Activated CD4-positive, CD25-positive, alpha-beta regulatory T cell (primary cell): ENCODE measurements around the gene GDF2.

ENCODE experiments used
- DNase-seq, 4 experiments: peaks; one replicate each; lab custom pipeline; 2025; lab: John Stamatoyannopoulos, UW

The GDF2 gene

DNA sequence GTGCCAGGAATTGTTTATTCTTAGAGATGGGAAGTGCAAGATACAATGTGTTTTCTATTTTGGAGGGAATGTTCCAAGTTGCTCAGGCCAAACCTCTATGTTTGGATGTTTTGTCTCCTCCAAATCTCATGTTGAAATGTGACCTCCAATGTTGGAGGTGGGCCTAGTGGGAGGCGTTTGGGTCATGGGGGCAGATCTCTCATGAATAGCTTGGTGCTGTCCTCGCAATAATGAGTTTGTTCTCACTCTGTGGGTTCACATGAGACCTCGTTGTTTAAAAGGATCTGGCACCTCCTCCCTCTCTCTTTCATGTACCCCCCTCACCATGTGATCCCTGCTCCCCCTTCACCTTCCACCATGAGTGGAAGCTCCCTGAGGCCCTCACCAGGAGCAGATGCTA lies 30.6 kb upstream of the GDF2 start:
- DNase-seq = no peak

GRCh38 chr10:47294057-47294456 lies 28.2 kb upstream of the GDF2 start:
- no peak for DNase-seq

DNA sequence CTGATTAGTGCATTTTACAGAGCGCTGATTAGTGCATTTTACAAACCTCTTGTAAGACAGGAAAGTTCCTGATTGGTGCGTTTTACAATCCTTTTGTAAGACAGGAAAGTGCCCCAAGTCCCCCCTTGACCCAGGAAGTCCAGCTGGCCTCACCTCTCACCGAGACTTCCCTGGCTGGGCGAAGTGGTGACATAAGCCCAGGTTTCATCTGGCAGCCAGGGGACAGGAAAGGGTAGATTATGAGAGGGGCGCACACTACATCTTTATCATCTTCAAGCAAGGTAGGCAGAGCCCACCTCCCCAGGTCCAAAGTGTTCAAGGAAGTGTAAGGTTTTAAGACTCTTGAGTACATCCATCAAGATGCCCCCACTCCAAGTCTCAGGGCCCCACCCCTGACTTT lies 27.8 kb upstream of the GDF2 start:
- no peak for DNase-seq

GRCh38 chr10:47295411-47295810 lies 26.8 kb upstream of the GDF2 start:
- no peak for DNase-seq

DNA sequence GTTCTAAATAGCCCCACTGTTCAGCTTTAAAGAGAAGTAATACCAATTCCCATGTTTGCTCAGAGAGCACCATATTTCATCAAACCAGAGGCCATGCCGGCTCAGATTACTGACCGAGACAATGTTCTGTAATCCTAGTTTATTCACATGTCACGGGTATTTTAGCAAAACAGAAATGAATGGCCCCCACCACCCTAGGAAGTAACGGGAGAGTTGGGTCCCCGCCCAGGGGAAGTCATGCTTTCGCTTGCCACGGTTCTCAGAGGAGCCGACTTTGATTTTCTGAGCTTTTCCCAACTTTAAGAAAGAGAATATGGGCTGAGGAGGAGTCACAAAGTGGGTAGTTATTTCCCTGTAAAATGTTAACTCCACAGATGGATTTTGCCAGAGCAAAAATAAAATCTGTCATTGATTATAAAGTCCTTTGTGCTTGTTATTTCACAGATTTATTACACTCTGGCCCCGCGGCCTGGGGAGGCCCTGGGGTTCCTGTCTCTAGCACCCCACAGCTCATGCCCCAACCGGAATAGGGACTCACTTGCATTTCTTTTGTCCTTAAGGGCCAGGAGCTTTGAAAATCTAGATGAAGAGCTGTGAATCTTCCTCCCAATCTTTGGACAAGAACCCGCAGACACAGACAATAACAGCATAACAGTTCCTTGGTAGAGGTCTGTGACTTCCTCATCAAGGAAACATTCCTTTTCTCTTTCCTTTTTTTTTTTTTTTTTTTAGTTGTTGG lies 25.9 kb upstream of the GDF2 start:
- no peak for DNase-seq

DNA sequence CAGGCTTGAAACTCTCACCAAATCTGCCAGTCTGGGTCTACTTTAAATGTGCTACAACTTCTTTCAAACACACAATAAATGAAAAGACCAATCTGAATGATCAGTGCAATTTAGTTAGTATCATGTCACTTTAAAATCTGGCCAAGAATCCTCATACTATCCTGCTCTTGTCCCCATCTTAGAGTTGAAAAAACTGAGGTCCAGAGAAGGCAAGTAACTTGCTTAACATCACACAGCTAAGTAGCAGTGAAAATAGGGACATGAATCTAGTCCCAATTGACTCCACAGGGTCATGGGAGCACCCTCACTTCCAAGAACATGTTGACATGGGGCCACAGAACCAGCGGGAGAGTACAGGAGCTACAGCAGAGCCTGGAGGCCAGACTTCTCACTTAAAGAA lies 25.3 kb upstream of the GDF2 start:
- DNase-seq = no peak

DNA sequence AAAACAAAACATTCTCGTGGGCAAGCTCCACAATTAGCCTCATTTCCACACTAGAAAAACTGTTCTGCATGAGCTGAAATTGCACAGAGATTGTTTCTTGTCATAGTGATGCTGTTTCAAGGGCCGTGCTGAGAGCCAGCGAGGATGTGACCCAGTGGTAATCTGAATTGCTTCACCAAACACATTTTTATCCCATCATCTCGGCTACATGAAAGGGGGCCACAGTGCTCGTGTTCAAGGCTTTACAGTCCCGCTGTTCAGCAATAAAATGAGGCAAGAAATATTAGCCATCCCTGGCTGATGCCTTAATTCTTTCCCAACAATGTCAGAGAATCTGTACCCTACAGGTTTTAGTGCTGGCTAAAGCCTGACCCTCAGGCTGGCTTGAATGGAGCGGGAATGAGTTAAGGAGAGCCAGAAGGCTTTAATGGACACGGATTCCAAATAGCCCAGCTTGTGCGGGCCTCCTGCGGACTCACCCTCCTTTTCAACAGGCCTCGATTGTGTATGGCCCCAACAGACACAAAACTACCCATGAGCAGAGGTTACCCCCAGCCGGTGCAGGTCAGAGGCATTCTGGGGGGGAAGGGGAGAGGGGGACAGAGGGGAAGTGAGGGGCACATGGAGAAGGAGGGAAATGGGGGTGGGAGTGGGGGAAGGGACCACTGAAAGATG lies 24.3 kb upstream of the GDF2 start:
- no peak for DNase-seq

DNA sequence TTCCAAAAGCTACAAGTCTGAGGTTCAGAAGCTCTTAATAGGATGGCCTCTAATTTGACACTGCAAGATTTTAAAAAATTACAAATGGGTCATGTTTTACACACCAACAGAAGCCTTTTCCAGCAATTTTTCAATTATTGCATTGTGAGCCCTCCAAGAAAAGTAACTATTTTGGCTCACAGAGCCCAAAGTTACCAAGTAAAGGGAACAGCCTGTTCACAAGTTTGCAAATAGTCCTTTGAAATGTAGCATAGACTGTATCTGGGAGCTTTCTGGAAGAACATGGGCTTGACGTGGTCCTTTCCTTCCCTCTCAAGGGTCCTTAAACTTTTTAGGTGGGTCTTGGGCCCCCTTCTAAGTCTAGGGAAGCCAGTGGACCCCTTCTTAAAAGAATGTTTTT lies 23.5 kb upstream of the GDF2 start:
- no peak for DNase-seq

DNA sequence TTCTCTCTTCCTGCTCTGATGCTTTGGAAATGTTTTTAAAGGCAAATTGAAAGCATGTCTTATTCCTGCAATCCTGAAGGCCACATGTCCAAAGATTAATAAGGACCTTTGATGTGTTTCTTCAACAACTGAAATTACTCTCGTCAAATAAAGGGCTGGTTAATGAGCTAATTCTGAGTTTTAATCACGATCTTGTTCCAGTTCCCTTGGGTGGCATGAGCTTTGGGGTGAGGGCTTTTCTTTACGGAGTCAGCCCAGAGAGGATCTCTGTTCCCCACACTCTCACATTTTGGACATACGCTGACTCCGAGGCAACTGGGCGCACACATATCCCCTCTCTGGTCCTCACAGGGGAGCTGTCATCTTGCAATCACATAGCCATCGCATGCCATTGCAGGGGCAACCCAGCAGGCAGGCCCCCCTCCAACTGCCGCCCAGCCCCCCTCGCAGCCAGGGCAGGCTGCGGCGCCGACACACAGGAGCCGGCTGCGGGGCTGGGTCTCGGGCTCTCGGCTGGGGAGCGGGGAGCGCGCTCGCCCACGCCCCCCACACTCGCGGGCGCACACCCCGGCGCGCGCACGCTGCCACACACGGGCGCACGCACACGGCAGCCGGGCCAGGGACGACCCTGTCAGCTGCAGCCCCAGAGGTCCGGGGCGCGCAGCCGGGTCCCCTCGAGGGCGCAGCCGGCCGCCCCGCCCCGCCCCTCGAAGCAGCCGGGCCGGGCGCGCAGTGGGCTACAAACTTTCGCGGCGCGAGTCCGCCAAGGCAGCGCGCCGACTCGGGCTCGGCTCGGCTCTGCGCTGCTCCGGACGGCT lies 22.4 kb upstream of the GDF2 start, which contains the start of gene GDF10:
TSS of gene GDF10 (plus strand) at position 587 of the 818 bp plus-strand sequence. CDS start 455 bp downstream, outside the sequence.
- DNase-seq = no peak

- DNase-seq = no peak
Observed at GRCh38 chr10:47300429-47300931, 21.8 kb upstream of the GDF2 start.

GRCh38 chr10:47301833-47302232 lies 20.4 kb upstream of the GDF2 start:
- no peak for DNase-seq

DNA sequence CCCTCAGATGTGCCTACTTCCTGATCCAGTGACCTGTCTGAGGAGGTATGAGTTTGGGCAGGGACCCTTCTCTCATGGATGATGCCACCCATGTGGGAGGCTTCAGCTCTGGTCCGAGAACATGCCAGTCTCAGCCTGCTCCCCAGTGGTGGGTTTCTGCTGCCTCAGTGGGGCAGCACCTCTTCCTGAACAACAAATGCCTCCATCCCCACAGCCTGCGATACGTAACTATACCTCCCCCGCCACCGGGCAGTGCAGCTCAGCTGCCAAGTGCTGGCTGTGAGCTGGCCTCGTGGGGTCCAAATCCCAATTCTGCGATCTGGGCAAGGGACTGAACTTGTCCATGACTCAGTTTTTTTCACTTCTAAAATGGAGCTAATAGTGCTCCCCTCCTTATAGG lies 19.1 kb upstream of the GDF2 start:
- DNase-seq = no peak

- DNase-seq = no peak
Observed at GRCh38 chr10:47303866-47304265, 18.4 kb upstream of the GDF2 start.

DNA sequence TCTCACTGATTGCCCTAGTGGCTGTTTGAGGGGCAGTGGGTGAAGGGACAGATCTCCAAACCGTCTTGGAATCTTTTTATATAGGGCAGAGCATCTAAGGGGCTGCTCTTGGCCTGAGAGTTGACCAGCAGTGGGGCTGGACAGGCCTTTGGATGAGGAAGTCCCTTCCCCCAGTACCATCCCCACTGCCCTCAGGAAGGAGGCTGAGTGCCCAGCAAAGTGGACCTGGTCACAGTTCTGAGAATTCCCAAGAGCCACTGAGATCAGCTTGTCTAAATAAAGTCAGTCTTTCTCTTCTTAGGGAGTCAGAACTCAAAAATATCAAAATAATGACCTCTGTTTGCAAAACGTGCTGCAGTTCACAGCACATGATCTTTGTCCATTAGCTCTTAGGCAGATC lies 16.7 kb upstream of the GDF2 start:
- DNase-seq = no peak

DNA sequence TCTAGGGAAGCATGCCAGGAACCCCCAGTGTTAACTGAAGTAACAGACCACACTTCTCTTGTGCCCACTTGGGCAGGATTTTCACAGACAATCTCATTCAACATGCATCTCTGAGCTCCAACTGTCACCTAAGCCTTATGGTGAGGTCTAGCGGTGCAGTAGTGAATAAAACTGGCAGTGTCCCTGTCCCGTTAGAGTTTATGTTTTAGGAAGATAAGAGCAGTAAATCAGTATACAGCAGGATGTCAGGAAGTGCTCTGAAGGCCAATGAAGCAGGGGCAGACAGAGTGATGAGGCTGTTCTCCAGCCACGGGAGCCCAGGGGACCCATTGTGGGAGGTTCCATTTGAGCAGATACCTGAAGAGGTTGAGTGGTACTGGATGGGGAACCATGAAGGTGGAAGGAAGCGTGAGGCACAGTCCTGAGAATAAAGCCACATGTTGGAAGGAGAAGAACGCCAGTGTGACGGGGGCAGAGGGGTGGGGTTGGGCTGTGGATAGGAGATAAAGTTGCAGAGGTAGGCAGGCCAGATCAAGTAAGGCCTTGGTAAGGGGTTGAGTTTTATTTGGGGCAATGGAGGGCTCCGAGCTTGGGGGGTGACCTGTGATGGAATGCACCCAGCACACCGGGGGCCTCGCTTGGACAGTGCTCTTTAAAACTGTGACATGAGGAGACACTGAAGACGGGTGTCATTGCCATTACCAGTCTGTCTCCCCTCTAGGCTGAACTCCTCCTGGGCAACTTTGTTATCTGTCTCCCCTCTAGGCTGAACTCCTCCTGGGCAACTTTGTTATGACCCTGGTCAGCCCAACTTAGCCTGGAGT lies 15.7 kb upstream of the GDF2 start:
- DNase-seq = no peak

GRCh38 chr10:47307381-47307780 lies 14.9 kb upstream of the GDF2 start:
- DNase-seq = no peak

GRCh38 chr10:47308775-47309174 lies 13.5 kb upstream of the GDF2 start:
- no peak for DNase-seq

- DNase-seq = no peak
Observed at GRCh38 chr10:47309408-47310089, 12.7 kb upstream of the GDF2 start.

- DNase-seq = no peak
Observed at GRCh38 chr10:47310090-47310505, 12.2 kb upstream of the GDF2 start.

DNA sequence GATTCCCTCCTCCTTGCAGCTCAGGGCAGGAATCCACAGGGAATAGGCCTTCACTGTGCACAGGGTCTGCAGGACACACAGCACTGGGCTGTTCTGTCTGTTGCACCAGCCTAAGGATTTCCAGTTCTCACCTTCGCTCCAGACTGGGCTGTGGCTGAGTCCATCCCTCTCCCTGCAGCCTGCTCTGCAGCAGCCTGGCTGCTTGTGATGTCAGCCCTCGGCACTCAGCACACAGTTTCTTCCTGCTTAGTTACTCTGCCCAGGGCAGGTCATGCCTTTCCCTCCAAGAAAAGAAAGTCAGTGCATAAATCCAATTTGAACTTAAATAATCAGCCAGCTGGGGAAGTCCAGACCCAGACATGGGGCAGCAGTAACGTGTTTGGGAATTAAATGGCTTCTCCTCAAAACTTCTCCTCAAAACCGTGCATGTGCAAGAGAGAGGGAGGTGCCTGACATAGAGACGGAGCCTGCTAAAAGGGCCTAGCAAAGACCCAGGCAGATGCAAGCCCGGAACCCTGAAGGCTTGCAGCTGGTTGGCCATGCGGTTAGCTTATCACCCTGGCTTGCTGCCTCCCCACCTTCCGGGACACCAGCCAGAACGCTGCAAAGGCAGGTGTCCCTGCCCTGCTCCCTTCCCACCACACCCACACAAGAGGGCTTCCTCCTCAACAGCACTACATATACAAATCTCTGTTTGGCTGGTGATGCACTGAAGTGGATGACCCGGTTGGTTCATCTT lies 10.9 kb upstream of the GDF2 start:
- DNase-seq = peak in 1 of 4 experiments; percentile 9
